GM18909 (cell line): ENCODE data around the gene UQCRQ.
A peak's percentile ranks its signal among the peaks of the same experiment; 100 is the strongest.

Experiments used
- ATAC-seq: cut with Tn5 transposase; IDR thresholded peaks from one replicate; pipeline ENCODE4 v1.9.1; 2021; ENCODE audit warnings: mild to moderate bottlenecking; ENCODE audit not compliant: unreplicated experiment, poor library complexity

UQCRQ gene

DNA sequence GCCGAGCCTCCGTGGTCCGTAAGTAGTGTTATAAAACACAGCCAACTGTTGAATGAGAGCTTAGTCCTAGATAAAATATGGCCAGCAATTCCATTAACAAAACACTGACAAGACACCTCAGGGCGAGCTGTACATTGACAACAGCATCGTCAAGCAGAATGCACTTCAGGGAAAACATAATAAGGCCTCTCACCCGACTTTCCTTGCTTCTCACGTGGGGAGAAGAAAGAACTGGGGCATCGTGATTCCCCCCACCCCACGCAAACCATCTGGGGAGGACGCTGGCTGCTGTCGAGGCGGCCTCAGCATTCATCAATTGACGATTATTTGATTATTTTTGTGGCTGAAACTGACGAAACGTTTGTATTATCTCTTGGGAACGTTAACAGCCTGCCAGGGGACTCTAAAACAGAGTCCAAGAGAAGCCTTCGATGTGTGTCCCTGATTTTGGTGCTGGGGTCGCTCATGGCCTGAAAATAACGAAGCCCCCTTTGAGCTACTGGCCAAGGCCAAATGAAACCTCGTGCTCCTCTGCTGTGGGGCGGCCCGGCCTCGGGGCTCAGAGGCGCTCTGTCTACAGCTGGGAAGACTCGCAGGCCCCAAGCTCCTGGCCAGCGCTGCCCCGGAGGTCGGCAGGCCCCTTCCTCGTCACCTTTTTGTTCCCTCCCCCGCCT is 637 bp upstream of the UQCRQ start:
- ATAC-seq, result peak; percentile 36

DNA sequence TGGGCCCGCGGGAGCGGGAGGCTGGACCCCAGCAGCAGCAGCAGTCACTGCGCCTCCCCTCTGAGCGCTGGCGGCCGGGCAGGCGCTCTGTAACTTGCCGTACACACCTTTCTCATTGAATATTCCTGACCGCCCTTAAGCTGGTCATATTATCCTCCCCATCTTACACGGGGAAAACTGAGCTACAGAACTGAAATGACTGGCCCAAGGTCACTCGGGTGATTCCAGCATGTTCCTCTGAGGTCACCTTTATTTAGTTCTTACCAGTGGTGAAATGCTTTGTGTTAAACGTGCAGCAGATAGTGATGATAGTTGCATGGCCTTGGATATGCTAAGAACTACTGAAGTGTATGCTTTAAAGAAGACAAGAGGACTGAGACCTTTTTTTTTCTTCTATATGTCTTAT is 607 bp downstream of the UQCRQ start:
- ATAC-seq, result peak; percentile 15

DNA sequence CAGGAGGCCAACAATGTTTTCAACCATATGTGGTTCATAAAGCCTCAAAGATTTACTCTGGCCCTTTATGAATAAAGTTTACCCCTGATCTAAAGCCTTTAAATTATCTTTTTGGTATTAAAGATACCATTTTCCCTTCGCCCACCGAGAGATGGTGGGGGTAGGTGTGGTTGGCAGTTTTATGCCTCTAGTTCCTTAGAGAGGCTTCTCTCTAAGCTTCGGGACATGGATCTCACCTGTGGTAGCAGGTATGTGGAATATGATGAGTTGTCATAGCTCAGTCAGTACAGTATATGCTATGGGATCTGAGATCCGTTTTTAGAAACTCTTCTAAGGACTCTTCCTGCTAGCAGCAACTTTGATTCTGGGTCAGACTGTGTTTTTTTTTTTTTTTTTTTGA is 2.3 kb downstream of the UQCRQ start:
- no peak for ATAC-seq

DNA sequence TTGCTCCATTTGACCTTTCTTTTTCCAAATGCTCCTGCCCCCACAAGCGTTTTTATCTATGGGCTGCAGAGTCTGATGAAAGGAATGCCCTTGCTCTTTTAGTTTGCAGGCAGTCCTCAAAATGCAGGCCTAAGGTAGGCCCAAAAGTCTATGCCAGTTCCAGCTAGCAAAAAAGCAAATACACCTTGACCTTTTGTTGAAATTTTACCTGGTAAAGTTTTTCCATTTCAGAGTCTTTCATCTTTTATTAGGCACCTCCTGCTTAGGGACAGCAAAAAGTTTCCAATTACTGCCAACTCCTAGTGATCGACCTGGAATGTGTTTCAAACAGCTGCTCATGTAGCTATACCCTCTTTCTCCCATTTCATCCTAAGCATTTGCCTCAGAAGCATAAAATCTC is 4.4 kb downstream of the UQCRQ start:
- ATAC-seq, result no peak

DNA sequence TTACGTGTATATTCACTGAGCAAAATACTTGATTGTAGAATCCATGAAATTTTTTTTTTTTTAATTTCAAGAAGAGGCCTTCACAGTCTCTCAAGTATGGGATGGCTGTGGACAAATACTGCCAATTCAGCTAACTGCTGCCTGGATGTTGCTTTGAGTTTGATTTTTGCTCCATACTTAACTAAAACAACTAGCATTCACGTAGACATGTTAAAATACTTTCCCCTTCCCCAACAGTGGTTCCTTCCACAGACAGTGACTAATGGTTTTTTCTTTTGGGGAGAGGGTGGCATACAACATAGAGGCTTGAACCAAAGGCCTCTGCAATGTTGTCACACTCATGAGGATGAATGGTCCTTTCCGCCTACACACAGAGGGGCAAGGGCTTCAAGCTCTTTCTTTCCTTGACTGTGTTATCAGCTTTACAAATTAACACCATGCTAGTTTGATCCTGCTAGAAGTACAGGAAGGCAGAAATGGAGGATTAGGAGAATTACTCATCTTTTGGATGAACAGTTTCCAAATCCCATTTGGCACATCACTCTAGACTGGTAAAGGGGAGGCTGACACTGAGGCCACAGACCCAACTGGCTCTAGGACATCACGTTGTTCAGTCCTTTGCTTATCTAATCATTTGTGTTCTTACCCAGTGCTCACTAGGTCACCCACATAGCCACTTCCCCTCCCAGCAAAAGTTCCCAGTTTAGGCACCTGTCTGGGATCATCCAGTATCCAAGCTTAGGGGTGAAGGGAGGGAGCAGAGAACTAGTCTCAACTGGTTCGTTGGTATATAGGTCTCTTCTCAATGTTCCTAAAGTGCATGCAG is 5.2 kb downstream of the UQCRQ start:
- no peak for ATAC-seq

DNA sequence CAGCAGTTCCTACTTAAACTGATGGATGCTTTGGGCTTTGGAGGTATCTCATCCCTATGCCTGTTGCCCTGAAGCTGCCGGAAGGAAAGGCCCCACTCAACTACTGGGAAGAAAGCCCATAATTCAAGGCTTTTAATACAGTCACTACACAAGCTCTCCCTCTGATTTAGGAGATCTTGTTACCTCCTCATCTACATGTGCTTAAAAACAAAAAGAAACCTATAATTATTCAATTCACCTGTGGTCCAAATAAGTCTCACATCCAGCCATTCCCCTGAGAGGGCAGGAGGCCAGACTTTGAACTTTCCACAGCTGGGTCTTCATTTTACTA is 6.3 kb downstream of the UQCRQ start:
- no peak for ATAC-seq

DNA sequence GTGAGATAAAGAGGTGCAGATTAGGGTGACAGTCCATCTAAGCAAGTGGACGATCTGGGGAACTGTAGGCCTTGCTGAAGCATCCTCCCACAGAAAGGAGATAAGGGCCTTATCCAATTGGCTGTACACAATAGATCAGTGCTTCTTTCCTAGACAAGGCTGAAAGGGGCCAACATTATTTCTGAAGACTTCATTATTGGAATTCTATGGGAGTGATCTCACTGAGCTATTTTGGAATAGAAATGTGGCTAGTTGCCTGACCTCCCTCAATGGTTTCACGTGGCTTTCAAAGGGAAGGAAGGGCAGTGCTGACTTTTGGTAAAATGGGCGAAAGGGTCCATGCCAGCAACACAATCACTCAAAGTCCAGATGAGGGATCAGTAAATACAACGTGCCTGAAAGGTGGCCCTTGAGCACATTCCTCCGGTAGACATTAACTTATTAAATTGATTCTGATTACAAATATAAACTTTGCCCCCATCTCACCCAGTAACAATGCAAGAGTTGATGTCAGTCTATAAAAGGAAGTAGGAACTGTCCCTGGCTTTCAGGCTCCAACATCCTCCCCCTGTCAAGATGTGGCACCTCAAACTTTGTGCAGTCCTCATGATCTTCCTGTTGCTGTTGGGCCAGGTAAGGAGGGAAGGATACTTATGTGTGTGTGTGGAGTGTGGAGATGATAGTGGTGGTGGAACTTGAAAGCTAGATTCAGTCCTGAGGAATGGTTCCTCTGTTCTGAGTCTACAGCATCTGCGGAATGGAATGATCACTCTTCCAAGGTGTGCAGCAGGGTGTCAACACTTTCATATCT is 6.9 kb downstream of the UQCRQ start, which contains the start of gene LEAP2:
Gene LEAP2, plus strand, starts transcription at position 550 of the 811 bp plus-strand sequence. Its CDS starts 27 bp downstream, at position 577.
- ATAC-seq, result no peak

DNA sequence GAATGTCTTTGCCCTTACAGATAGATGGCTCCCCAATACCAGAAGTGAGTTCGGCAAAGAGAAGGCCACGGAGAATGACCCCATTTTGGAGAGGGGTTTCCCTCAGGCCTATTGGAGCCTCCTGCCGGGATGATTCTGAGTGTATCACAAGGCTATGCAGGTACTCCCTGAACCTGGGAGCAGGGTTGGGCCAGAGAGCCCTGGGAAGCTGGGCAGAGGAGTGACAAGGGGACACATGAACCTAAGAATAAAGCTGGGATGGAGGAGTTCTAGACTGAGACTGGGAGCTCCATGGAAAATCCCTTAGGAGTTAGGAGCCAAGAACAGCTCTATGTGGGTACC is 7.5 kb downstream of the UQCRQ start:
- ATAC-seq, result no peak

DNA sequence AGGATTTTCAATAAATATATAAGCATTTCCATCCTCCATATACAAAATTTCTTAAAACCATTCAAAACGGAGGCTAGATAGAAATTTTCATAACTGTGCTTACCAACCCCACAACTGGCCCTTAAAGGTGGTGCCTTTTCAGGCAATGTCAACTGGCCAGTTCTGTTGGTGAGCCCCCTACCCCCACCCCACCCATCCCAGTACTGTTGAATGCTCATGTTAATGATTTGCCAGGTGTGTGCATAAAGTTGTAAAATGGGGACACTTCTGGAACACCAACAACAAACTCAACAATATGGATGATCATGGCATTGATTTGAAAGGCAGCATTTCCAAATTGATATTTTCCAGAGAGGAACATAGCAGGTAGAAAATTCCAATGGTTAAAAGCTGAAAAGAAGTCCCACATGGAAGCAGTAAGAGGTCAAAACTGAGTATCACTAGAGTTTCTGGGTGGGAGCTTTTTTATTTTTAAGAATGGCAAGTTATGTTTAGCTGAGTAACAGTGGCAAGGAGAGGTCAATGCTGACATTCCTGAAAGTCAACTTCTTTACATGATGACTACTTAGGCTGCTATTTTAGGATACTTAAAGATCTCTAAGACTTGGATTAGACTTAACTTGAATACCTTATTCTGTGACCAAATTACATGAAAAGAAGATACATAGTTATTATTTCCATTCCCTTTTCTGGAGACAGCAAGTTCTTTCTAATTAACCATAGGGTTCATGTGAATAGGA is 9.7 kb downstream of the UQCRQ start:
- no peak for ATAC-seq

DNA sequence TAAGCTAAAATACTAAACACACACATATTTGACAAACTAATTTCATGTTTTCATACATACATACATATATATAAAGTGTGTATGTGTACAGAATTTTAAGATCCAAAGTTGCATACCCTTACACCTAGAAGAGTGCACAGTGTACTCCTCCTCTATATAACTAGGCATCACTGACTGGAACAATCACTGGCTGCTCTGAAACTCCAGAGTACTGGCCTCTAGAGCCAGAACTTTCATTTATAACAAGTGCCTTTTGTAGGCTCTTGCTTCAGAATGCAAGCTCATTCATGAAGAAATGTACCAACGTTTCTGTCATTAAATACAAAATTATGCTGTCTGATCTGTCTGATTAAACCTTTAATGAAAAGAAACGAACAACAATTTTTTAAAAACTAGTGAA is 11.0 kb downstream of the UQCRQ start:
- no peak for ATAC-seq

DNA sequence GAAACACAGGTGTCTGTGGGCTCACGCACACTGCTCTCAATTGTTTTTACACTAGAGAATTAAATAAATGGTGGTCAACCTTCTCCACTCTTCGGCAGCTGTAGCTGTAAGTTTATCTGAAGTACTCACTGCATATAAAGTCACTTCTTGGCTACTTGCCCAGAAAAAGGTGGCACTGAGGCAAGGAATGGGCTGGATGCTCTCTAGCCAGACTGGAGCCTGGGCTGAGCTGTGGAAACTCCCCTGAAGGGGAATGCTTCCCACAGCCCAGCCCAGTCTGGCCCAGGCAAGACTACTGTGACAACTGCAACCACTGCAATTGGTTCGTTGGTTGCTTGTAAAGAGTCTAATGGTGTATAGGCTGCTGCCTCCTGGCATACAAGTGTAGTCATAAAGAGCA is 11.5 kb downstream of the UQCRQ start:
- ATAC-seq, result no peak

DNA sequence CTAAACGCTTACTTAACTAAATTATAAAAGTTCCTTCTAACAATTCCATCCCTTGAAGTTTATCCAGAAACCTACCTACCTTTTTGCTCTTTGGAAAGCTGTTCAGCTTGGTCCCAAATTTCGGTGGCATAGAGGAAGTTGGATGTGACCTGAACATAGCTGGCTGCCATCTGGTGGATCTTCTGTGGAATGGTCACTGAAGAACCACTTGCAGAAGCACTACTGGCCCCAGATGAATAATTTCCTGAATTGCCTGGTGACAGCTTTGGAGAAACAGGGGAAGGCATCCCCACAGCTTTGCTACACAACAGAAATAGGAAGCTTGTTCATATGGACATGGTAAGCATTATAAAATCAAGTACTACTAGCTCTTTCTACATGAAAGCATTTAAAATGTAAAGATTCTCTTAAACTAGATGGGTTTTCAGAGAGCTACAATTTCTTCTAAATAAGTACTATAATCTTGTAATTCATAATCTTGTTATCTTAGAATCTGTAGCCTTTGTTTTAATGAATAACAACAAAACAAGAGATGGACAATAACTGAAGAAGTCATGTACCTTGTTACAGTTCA is 16.9 kb downstream of the UQCRQ start:
- ATAC-seq, result no peak

DNA sequence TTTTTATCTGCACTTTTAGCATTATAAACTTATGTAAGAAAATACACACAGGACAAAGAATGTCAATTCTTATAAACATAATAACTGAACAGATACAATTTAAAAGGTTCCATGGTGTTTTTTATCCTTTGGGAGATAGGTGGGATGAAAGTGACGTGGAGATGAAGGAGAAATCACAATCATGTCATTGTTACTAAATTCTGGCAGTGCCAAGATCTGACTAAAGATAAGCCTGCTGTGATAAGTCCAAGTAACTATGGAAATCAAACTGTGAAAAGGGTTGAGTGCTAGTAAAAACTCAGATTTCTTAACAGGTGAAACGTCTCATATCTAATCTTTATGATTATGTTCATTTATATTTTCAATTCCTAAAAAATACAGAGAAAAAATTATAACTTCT is 18.1 kb downstream of the UQCRQ start:
- ATAC-seq, result no peak

DNA sequence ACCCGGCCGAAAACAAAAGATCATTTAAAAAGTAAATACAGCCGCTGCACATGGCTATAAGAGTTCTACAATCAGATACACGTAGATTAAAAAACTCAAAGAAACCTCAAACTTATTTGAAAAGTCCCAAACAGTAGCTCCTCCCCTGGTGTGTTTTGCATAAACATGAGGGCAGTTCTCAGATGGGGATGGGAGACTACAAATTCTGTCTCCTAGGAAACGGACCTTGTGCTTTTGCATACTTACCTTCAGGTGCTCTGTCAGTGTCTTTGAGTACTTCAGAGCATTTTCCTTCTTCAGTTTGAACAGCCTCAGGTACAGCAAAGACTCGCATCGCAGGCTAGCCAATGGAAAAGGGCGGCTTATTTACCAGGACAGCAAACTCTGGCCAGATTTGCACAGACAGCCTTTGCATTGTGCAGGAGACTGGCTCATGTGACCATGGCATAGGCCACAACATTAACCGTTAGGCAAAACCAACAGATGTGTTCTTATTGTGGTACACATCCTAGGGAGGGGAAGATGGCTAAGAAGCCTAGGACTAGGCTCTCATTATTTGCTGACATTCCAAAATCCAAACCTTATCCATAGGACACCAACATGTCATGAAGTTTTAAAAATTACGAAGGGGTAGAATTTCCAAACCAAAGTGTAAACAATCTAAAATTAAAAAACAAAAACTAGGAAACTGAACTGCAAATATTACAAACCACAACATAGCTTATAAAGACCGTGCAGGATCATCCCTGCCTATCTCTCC is 19.8 kb downstream of the UQCRQ start:
- ATAC-seq, result no peak

DNA sequence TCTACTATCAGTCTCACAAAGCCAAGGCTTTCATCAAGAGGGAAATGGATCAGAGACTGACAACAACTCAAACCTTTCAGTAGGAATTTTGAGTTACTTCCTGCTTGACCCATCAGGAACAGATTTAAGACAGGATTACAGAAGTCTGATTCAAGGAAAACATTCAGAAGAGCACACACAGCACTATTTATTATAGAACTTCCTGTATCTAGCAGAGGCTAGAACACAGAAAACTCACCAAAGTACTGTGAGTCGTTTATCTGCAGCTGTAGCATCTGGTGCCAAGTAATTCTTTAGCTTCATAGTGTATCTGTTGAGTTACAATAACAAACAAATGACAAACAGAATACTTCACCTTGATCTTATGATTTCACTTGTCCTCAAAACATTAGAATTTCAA is 20.8 kb downstream of the UQCRQ start:
- no peak for ATAC-seq

DNA sequence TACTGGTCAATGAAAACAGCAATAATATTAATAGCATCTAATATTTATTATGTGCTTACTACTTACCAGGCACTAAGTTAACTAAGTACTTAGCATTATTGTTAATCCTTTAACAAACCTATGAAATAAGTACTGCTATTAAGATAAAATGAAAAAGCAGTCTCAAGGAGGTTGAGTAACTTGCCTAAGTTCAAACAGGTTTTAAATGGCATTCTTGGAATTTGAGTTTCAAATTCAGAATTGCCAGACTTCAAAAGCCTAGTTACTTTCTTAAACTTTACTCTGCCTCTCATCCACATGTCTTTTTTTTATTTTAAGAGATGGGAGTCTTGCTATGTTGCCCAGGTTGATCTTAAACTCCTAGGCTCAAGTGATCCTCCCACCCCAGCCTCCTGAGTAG is 23.1 kb downstream of the UQCRQ start:
- no peak for ATAC-seq

DNA sequence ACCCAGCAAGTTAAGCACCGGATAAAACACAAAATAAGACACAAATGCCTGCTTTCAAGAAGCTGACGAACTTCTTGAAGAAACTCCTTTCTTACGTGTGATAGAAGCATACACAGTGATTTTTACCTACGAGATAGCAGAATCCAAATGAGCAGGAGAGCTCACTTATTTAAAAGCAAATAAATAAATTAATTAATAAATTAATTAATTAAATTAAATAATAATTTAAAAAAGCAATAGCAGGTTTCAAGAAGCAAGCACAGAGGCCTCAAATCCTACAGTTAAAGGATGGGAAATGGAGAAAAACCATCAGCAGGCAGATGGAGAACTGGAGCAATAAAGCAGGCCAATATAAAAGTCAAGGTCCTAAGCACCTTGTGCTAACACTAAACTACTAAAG is 24.4 kb downstream of the UQCRQ start:
- ATAC-seq, result no peak

DNA sequence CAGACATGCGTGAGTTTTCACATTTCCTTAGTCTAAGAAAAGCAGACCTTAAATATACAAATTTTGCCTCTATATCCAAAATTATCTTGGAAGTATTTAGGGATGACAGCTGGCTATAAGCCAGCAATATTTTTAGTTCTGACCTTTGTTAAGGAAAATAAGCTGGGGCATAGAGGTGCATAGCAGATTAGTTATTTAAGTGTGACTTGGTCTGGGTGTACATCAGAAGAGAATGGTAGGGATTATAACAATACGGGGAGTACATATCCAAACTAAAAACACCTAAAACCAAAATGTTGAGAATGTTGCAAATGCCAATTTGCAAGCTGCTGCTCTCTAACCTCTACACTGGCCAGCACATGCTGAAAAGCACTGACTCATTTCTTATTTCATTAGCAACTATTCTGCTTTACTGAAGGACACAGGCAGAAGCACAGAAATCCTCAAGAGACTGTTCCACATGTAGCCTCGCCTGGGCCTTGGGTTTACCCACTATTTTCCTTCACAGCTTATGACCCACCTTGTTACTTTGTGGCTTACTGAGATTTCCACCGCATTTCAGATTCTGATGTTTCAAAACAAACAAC is 29.4 kb downstream of the UQCRQ start:
- ATAC-seq, result no peak

DNA sequence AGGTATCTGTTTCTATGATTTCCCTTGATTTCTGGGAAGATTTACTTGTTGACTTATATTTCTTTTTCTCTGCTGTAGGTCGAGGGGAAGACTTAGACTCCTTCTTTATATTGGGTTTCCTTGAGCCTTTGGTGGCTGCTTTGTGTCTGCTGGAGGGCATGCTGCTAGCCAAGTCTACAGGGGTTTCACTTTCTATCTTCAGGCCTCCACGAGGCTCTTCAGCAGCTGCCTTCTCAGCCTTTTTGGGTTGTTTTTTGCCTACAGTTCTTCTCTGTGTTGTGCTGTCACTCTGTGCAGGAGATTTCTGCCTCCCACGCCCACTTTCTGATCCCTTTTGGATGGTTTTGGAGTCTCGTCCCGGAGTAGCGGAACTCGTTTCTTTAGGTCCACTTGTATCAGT is 30.2 kb downstream of the UQCRQ start:
- ATAC-seq, result no peak
